ENCODE results near the gene ZNF80.
"Not testable (repeated sequence)": the region's sequence is repeated elsewhere in the genome, so short reads cannot be mapped to it uniquely, and the experiment has no call there.

The ZNF80 gene

GRCh38 chr3:114237478-114237877, at the start of gene ZNF80:
Gene ZNF80 (minus strand): TSS chr3:114237578. CDS start chr3:114237074, 504 bp downstream.
- DNase-seq = not testable (repeated sequence)

- DNase-seq = no peak
Measured at GRCh38 chr3:114286266-114286665, 48.9 kb upstream of the ZNF80 start.

DNA sequence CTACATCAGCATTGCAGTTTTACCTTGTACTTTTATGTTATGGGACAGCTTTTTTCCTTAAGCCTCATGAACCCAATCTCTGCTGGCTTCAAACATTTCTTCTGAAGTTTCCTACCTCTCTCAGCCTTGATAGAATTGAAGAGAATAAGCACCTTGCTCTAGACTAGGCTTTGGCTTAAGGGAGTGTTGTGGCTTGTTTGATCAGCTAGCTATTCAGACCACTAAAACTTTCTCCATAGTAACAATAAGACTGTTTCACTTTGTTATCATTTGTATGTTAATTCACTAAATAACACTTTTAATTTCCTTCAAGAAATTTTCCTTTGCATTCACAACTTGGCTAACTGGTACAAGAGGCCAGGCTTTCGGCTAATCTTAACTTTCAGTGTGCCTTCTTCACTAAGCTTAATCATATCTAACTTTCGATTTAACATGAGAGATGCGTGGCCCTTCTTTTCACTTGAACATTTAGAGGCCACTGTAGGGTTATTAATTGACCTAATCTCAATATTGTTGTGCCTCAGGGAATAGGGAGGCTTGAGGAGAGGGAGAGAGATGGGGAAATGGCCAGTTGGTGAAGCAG, 48.4 kb upstream of the ZNF80 start:
- DNase-seq = no peak

DNA sequence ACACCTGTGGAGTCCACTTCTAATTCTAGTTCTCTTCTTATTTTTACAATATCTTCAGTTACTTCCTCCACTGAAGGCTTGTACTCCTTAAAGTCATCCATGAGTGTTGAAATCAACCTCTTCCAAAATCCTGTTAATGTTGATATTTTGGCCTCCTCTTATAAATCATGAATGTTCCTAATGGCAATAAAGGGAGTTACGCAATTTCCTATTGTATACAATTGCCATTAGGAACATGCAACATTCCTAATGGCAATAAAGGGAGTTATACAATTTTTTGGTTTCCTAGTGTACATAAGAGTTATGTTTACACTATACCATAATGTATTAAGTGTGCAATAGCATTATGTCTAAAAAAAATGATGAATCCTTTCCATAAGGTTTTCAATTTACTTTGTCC, 47.3 kb upstream of the ZNF80 start:
- DNase-seq = no peak

- DNase-seq = not testable (repeated sequence)
Measured at GRCh38 chr3:114276856-114277255, 39.5 kb upstream of the ZNF80 start.

GRCh38 chr3:114274929-114275328, 37.6 kb upstream of the ZNF80 start:
- no peak for DNase-seq

GRCh38 chr3:114272271-114272670, 34.9 kb upstream of the ZNF80 start:
- no peak for DNase-seq

DNA sequence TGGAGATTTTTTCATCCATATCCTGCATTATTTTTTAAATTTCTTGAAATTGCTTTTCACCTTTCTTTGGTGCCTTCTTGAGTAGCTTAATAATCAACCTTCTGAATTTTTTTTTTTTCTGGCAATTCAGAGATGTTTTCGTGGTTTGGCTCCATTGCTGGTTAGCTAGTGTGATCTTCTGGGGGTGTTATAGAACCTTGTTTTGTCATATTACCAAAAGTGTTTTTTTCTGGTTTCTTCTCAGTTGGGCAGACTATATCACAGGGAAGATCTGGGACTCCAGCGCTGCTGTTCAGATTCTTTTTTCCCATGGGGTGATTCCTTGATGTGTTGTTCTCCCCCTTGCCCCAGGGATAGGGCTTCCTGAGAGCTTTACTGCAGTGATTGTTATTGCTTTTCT, 32.6 kb upstream of the ZNF80 start:
- no peak for DNase-seq

- DNase-seq = no peak
Measured at GRCh38 chr3:114260152-114260551, 22.8 kb upstream of the ZNF80 start.

- DNase-seq = no peak
Measured at GRCh38 chr3:114259566-114259965, 22.2 kb upstream of the ZNF80 start.

DNA sequence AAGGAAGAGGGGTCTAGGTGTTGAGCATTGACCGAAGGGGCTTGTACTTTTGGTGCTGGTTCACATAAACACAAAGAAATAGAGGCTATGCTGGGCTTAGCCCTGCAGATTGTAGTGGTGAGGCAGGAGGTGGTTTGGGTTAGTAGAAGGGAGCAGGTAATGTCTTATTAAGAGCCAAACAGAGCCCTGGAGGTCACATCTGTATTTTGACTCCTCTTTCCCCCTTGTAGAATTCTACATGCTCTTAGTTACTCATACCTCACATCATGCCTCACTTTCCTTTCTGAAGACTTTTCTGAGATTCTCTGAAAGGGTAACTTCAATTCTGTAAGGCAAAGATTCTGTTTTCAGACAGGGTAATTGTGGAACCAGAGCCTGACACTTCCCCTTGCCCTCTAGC, 16.1 kb upstream of the ZNF80 start:
- no peak for DNase-seq

DNA sequence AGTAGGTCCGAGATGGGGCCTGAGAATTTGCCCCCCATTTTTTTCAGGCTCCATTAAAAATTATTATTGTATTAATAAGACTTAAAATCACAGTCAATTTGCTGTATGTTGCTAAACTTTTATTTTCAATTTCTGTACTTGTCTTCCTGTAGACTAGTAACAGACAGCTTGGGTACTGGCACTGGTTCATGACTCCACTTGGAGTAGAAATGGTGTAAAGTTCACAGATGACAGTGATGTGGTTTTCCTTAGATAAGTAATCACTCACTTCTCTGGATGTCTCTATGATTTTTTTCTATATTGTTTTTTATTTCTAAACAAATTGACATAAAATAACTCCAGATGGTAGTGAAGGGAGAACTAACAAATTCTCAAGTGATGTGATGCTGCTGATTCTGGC, 15.6 kb upstream of the ZNF80 start:
- DNase-seq = no peak

DNA sequence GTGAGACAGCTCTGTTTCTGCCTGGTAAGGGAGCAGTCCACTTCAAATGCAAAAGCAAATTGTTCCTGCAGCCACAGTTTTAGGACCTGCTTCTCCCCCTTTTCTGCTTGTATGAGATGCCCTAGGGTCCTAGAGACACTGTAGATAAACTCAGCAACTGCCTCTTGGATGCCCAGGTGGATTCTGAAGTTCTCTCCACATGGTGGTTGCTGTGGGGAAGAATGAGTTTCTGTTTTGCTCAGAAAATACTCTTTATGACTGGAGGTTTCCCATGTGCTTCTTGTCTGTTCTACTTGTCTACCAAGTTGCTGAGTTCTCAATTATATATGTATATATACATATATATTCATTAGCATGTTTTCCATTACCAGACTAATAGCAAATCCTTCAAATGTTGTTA, 5.6 kb upstream of the ZNF80 start:
- no peak for DNase-seq

DNA sequence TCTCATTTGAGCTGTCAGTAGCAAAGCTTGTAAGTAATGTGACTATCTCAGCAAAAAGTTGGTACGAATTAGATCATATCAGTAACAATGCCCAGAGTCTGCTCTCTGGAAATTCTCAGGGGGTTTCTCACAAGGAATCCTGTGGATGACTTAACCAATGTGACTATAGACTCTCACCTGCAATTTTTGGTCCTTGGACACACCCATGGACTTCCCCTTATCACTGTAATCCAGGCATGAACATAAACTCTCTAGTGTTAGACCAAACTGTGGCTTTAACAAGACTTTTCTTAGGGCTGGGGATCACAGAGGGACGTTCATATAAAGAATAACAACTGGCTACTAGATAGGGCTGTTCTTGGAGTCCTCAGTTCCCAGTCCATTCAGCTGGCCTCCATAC, 3.9 kb upstream of the ZNF80 start:
- no peak for DNase-seq

DNA sequence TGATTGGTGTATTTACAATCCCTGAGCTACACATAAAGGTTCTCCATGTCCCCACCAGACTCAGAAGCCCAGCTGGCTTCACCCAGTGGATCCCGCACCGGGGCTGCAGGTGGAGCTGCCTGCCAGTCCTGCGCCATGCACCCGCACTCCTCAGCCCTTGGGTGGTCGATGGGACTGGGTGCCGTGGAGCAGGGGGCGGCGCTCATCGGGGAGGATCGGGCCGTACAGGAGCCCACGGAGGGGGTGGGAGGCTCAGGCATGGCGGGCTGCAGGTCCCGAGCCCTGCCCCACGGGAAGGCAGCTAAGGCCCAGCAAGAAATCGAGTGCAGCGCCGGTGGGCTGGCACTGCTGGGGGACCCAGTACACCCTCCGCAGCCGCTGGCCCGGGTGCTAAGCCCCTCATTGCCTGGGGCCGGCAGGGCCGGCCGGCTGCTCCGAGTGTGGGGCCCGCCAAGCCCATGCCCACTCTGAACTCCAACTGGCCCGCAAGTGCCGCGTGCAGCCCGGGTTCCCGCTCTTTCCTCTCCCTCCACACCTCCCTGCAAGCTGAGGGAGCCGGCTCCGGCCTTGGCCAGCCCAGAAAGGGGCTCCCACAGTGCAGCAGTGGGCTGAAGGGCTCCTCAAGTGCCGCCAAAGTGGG, 888 bp upstream of the ZNF80 start:
- not testable (repeated sequence) for DNase-seq

DNA sequence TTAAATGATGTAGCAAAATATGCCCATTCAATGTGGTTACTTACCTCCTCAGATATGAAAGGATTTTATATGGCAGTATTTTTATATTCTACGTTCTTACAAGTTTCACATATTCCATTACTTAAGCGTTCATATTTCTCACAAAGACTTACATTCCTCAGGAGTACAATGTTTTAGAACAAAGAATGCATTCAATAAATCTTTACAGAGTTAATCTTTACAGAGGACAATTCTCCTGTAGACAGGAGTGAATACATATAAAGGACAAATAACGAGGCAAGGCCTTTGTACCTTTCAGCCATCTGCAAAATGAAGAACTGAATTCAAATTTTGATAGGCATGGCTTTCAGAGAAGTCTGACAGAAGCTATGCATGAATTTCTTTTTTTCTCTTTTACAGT, 1.9 kb downstream of the ZNF80 start:
- no peak for DNase-seq

DNA sequence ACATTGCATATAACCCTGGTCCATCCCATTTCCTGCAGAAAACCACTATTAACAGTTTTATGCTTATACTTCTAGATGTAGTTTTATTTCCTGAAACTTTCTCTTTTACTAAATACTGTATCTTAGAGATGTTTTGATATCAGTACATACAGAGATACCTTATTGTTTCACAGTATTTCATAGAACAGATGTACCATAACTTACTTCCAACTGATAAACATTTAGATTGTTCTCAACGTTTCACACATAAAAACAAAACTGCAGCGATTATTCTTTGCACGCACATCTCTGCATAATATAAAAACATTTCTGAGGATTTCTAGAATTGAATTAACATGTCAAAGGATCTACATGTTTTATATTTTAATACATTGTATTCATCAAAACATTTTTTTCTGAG, 2.6 kb downstream of the ZNF80 start:
- no peak for DNase-seq

DNA sequence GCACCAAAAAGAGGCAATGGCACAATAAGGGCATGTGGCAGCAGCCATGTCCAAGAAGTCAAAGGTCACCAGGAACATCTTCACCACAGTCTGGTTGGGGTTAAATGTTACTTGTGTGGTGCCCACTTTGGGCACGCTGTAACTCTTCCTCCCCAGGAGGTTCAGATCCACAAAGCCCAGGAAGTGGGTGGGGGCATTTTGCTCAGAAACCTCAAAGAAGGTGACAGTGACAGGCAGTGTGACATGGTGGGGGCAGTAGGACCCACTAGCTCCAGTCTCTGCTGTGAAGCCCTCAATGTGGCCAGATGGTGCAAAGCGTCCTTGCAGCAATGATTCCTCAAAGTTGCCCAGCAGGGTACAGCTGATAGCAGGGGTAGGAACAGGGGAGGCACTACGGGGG, 5.8 kb downstream of the ZNF80 start:
- no peak for DNase-seq

- DNase-seq = no peak
Measured at GRCh38 chr3:114227076-114227475, 10.3 kb downstream of the ZNF80 start.

- no peak for DNase-seq
Measured at GRCh38 chr3:114226313-114226712, 11.1 kb downstream of the ZNF80 start.

DNA sequence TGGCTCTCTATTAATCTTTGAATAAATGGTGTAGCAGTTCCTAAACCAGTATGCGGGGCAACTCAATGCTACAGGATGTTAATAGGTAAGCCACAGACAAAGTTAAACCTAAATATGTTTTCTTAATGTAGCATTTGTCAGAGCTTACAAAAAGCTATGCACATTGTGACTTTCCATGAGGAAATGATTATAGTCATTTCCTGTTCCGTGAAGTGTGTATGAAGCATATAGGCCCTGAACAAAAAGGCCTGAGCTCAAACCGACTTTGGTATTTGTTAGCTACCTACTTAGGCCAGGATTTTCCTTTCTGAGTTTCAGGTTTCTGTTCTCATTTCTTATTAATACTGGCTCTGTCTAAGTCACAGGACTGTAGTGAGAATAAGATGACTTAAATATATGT, 14.2 kb downstream of the ZNF80 start:
- no peak for DNase-seq

DNA sequence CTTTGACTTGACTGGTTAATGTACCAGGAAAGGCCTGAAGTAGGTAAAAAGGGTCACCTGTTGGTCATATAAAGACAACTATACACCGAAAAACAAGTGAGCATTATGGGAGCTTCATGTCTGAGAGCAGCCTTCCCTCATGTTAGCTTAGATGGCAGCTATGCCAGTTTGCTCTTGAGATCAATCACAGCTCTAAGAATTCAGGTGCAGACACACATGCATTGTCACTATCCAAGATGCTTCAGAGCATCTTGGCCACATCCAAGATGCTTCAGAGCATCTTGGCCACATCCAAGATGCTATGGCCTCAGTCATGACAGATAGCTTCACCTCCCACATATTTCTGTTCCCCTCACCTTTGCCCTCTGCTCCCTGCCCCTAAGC, 15.5 kb downstream of the ZNF80 start:
- no peak for DNase-seq

GRCh38 chr3:114221165-114221880, 16.1 kb downstream of the ZNF80 start:
- DNase-seq = no peak

DNA sequence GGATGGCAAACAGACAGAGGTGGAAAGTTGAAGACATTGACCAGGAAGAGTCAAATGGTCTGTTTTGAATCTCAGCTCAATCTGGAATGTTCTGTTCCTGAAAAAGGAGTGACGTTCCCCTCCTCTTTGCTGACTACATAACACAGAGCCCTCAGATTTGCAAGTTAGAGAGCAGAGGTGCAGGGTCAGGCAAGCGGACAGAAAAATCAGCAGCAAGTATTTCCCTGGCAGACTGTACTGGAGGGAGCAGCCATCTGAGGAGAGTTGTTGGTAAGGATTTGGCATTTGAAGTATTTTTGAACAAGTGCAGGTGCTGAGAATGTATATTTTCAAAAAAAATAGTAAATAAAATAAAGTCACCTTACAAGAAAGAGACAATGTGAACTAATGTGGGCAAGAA, 17.6 kb downstream of the ZNF80 start:
- no peak for DNase-seq

All from midbrain (tissue), 1 donor.